ENCODE data around the gene CDK5.

The CDK5 gene

DNA sequence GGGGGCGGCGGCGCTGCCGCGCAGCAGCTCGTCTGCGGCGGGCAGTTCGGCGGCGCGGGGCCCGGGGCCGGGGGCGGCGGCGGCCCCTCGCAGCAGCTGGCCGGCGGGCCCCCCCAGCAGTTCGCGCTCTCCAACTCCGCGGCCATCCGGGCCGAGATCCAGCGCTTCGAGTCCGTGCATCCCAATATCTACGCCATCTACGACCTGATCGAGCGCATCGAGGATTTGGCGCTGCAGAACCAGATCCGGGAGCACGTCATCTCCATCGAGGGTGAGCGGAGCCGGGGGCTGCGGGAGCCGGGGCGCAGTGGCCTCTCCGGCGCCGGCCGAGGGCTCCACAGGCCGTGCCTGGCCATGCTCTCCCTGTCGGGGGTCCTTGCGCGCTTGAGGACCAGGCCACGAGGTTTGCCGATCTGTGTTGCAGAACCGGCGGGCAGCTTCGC is 29.1 kb upstream of the CDK5 start:
- no peak for DNase-seq (ENCODE audit: low read depth)

DNA sequence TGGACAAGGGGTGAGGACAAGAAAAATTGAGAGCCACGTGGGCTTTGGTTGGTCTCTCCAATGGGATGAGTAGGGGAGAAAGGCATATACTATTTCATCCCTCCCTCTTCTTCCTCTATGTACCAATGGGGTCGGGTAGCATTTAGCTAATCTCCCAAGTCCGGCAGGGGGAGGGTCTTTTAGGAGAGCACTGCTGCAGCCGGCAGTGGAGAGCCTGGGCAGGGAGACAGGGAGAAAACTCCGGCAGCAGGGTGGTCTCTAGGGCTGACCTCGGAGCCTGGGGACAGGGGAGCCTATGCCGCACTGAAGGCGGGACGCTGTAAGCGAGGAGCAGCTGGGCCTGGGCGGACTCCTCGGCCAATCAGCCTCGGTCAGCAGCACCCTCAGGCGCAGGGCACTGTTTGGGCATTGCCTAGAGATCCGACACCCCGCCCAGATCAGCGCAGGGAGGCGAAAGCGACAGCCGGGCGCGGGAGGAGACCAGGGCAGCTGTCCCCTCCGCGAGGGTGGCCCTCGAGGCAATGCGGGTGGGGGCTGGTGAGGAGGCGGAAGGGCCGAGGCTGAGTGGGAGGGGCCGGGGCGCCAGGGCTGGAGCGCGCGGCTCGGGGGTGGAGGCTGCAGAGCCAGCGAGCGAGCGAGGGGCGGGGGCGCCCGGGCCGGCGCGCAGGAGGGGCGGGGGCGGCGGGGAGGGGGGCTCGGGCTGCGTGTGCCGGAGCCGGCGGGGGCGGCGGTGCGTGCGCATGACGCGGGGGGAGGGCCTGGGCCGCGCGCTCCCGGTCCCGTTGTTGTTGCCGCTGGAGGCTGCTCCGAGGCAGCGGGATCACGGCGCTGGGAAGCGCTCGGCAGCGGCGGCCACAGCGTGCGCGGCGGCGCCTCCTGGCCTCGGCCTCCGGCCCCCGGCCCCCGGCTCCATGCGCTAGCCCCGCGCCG is 28.3 kb upstream of the CDK5 start, which contains the start of gene AGAP3:
AGAP3 (plus strand) TSS at position 785 of the 930 bp plus-strand sequence. CDS start 267 bp downstream, outside the sequence.
- DNase-seq (ENCODE audit: low read depth), result no peak

DNA sequence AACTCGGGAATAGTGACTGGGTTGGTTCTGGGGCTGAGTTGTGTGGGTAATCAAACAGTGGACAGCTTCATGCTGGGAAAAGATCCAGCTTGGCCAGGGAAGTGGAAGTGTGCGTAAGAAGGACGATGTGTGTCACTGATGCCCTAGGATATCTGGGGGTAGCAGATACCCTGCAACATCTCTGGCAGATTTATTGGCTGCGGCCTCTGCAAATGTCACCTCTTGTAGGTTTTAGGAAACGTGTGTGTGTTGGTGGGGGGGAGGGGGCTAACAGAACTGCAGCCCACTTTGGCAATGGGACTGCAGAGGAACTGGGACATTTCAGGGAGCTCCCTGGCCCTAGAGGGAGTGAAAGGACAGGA is 27.6 kb upstream of the CDK5 start:
- no peak for DNase-seq (ENCODE audit: low read depth)

DNA sequence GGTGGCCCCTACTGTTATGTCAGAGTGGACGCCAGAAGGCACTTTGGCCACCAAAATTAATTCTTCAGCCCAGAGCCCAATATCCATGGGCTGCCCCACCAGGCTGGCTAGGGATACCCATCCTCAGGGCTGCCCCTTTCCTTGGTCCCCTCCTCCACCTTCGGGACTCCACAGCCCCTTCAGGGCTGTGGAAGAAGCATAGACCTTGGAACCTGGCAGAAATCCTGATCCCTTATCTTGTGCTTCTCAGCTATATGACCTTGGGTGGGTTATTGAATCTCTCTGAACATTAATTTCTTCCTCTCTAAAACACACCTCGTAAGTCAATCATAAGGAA is 26.1 kb upstream of the CDK5 start:
- DNase-seq (ENCODE audit: low read depth), result no peak

DNA sequence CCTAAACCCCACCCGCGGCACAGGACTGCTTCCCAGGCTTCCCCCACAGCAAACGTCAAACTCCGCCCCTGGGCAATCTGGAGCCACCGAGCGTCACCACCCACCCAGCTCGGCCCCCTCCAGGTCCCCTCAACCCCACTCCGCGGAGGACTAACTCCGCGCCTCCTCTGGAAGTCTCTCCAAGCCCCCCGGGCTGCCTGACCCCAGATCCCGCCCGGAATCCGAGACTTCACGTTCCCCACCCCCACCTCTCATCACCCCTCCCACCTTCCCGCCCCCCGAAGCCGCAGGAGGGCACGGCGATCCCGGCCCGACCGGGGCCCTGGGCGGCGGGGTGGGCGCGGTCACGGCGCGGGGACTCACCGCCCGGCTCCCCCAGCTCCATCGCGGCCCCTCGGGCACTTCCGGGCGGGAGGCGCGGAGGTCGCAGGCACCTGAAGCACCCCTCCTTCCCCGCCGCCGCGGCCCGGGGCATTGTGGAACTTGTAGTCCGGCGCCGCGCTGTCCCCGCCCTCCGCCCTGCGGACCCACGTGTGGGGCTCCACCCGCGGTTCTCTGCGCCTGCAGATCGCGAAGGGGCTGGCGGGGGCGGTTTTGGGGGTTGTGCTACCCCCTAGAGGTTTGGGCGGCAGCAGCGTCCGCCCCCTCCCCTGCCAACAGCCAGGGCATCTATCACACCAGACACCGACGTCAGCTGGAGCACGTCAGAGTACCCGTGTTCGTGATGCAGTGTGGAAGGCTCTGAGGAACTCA is 25.6 kb upstream of the CDK5 start, which contains the start of gene TMUB1:
TMUB1 (minus strand) TSS at position 423 of the 753 bp plus-strand sequence. CDS start 930 bp downstream, outside the sequence.
- peak; percentile 80 for DNase-seq (ENCODE audit: low read depth)

DNA sequence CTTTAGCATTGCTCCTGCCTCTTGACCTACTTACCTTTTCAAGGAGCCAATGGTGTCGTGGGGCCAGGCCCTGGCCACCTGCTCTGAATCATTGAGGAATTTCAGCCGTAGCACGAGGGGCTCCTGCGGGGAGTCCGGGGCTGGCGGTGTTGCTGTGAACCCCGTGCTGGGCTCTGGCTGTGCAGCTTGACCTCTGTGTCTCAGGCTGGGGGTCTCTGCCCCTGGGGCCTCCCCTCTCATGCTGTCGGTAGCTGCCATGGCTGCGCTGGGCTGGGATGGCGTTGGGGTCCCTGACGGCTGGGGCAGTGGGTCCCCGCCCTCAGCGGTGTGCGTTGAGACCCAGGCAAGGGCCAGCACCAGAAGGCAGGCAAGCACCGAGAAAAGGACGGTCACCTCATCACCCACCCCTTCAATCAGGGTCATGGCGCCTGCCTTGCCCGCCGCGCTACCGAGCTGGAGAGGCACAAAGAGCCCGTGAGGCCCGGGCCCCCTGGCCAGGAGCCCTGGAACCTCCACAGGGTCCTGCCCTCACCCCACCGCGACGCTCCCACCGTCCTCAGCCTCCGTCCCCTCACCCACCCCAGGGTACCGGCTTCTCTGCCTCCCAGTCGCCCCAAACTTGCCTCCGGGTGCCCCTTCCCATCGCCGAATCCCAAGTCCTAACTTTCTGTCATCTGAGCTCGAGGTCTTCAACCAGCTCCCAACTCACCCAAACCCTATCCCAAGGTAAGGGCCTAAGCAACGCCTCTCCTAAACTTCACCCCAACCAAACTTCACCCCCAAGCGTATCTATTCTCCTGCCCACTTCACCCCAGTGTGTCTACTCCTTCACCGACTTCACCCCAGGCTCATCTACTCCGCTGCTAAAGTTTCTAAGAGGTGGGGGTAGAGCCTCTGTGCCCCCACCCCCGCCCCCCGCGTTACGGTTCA is 24.7 kb upstream of the CDK5 start:
- no peak for DNase-seq (ENCODE audit: low read depth)

DNA sequence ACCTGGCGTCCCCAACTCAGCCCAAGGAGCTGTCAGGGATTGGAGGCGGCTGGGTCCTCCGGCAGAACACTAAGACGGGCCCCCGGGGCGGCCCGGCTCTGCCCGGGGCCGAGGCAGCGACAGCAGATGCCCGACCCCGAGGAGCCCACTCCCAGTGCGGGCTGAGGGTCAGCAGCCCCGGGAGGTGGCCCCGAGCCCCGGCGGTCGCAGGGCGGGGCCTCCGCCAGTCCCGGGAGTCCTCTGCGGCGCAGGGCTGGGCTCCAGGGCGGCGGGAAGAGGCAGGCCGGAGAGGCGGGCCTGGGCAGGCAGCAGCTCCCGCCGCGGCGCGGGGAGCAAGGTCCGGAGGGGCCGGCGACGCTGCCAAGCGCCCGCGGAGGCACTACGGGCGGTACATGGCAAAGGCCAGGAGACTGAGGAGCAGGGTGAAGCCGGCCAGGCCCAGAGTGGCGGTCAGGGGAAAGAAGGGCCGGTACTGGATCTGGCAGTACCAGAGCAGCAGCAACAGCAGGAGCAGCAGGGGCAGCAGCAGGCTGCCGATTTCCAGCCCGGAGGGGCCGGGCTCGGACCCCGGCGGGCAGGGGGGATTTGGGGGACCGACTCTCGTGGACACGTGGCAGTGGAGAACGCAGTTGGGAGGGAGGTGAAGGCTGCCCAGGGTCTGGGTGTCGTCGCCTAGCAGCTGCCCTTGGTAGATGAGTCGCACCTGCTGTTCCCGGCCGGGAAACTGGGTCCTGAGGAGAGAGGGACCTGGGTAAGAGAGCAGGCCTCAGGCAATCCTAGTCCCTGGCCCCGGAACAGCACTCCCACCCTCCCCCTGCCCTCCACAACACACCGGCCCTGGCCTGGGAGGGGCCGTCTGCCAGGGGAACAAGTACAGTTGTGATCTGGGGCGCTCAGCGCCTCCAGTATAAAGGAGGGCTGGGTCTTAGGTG is 23.7 kb upstream of the CDK5 start:
- no peak for DNase-seq (ENCODE audit: low read depth)

DNA sequence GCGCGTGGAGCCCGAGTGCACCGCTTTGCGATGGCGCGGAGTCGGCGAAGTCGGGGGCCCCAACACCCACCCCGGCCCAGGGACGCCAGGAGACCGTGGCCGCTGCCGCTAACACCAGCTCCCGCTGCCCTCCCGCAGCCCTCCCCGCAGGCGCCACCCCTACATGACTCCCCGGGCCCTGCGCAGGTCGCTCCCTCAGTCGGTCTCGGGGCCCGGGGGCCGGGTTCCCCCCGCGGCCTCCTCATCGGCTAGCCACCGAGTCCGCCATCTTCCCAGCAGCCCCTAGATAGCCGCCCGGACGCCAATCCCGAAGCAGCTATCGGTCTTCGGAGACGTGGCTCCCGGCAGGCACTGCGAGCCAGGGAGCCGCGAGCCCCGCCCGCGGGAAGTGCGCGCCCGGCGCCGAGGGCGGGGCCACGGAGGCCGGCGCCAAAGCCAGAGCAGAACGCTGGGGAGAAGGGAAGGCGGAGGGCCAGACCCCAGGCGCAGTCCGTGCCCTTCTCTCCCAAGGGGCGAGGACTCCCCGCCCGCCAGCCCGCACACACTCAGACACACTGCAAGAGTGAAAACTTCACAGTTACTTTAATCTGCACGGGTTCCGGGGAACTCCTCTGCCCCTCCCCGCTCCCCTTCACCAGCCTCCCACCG is 22.9 kb upstream of the CDK5 start, which contains the start of gene FASTK:
FASTK (minus strand) TSS at position 288 of the 648 bp plus-strand sequence; CDS start at position 245, 43 bp downstream.
- DNase-seq (ENCODE audit: low read depth), result peak; percentile 80

DNA sequence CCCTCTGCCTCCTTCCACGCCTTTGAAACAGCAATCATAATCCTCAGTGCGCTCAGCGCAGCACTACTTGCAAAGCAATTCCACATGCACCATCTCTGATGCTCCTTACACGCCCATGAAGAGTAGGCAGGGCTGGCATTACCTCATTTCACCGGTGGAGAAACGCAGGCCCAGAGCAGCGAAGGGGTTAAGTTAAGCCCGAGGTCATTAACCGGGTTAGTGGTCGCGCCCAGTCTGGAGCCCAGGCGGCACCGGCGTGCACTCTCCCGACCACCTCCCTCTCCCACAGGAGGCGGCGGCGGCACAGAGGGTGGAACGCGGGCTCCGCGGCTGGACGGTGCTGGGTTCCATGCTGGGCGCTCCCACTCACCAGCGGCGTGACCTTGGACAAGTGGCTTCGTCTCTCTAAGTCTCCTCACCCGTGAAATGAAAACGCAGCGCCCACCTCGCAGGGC is 22.4 kb upstream of the CDK5 start:
- no peak for DNase-seq (ENCODE audit: low read depth)

DNA sequence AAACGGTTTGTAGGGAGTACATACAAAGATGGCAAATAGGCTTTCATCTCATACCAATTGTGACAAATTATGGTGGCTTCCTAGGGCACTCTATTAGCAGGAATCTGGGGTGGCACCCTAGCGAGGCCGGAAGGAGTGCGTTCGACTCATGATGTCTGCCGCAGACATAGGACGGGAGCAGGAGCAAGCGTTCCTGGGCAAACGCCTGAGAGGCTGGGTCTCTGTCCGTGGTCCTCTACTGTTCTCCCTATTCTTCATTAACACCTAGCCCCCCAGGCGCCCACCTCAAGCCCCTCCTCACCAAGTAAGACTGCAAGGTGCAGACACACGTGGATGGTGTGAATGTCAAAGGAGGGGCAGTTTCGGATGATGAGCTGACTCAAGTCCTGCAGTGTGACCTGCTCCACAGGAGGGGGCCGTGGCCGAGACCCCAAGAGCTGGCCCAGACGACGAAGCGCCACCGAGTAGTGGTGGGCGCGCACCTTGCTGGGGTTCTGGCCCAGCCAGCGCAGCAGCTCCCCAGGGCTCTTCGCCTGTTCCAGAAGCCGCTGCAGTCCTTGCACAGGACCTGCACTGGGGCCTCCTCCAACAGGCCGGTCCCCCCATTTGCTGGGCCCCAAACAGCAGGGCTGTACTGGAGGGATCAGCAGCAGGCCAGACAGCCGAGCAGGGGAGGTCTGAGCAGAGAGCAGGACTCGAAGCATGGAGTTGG is 21.7 kb upstream of the CDK5 start:
- DNase-seq (ENCODE audit: low read depth), result no peak

DNA sequence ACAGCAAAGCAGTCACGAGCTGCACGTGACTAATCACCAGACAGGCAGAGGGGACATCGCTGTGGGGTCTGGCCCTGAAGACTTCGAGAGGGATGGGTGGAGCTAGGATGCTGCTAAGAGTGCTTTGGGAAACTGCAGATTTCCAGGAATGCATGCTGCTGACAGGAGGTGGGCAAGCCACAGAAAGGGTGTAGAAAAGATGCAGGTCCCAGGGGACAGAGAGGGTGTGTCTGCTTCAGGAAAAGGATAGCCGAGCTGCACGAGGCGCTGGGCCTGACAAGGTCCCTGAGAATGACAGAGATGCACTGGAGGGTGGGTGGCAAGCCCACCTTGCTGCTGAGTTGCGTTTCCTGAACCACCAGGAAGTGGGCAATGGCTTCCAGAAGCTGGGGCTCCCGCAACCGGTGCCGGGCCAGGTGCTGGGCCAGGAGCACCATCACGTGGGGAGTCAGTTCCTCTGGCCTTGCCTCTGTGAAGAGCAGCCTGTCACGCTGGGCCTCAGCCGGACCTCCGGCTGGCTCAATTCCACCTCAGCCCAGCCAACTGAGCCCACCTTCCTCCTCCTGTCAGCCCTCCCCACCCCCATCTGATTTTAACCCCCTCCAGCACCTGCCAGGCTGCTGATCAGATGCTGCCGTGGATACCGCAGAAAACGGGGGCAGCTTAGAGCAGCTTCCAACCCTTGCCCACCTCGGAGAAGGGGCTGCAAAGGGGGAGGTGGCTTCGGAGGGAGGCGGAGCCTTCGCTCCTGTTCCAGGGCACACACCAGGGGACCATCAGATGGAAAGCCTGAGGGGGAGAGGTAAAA is 20.7 kb upstream of the CDK5 start:
- no peak for DNase-seq (ENCODE audit: low read depth)

DNA sequence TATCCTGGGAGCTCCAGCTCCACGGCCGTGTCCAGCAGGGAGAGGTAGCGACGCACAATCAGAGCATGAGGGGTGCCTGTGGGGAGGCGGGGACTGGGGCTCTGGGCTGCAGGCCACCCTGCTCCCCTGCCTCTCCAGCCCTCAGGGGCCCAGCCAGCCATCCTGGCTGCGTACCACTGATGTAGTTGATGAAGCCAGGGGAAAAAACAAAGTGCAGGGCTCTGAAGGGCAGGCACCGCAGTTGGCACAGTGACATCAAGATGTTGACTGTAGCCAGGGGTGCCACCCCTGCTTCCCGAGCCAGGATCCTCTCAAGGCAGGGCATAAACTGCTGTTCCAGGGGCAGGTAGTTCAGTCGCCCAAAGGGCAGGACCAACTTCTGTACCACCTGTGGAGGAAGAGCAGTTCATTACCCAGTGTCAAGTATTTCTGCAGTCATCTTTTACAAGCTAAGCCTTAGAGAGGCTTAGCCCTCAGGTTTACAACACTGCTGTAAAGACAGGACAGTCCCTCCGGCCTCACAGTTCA is 20.1 kb upstream of the CDK5 start:
- DNase-seq (ENCODE audit: low read depth), result no peak

DNA sequence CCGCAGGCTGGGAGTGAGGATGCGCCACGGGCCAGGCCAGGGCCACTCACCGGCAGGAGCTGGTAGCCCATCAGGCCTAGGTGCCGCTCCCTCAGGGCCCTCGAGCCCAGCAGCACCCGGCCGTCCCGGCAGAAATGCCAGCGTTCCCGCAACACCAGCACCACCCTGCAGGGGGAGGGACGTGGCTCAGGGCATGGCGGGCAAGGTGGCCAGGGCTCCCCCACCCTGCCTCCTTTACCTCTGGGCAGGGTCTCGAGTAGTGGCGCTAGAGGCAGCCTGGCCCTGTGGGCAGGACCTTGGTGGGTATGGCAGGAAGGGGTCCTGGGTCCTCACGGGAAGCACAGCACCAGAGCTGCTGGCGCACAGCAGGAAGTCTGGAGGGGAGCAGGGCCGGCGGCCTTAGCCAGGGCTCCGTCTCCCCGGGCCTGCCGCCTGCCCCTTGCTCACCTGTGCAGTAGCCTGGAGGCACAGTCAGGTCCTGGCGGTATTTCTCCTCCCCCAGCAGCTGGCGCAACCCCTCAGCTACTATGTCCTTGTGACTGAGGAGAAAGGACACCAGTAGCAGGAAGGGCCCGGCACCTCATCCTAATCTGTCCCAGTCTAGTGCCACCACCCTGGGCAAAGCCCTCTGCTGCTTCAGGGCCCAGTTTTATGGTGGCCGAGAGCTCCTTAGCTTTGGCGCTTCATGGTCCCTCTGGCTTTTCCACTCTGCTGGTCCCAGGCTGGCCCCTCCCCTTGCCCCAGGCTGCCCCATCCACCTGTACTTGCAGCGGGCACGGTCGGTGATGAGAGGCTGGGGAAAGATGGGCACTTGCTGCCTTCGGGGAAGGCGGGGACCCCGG is 19.4 kb upstream of the CDK5 start:
- DNase-seq (ENCODE audit: low read depth), result no peak

DNA sequence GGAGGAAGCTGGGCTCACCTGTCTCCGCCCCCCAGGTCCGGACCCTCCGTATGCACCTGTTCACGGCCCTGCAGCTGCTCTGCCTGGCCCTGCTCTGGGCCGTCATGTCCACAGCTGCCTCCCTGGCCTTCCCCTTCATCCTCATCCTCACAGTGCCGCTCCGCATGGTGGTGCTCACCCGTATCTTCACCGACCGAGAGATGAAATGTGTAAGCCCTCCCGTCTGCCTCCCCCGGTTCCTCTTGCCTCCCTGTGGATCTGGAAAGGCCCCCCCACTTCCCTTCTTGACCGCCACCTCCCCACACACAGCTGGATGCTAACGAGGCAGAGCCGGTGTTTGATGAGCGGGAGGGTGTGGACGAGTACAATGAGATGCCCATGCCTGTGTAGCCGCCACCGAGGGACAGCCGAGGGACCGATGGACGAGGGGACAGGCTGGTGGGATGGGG is 18.3 kb upstream of the CDK5 start:
- DNase-seq (ENCODE audit: low read depth), result no peak

DNA sequence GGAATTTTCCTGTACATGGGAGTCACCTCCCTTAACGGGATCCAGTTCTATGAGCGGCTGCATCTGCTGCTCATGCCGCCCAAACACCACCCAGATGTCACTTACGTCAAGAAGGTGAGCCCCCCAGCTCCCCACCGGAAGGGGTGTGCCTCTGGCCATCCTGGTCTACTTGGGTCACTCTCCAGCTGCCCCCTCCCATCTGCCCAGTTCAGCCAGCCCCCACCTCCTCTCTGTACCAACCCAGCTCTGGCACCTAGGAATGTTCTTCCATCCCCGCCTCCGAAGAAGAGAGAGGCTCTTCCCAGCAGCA is 17.9 kb upstream of the CDK5 start:
- no peak for DNase-seq (ENCODE audit: low read depth)

DNA sequence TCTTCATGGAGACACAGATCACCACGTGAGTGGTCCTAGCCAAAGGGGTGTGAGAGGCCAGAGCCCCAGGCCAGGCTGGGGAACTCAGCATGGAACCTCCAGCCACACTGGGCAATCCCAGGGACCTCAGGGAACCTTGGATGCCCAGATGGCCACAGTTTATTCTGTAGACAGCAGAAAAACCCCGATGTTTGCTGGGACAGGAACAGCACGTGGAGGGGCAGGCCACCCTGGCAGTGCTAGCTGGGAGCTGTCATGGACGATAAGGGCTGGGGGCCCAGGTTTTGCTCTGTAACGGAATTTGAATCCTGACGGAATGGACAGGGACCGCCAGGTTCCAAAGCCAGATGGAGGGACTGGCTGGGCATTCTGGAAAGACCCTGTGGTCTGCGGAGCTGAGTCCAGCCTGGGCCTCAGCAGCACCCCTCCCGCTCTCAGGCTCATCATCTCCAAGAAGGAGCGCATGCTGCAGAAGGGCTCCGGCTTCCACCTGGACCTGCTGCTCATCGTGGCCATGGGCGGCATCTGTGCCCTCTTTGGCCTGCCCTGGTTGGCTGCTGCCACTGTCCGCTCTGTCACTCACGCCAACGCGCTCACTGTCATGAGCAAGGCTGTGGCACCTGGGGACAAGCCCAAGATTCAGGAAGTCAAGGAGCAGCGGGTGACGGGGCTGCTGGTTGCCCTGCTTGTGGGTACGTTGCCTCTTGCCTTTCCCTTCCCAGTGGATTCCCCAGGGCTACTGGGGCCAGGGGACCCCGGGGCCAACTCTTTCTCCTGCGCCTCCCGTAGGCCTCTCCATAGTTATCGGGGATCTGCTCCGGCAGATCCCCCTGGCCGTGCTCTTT is 17.3 kb upstream of the CDK5 start:
- no peak for DNase-seq (ENCODE audit: low read depth)

DNA sequence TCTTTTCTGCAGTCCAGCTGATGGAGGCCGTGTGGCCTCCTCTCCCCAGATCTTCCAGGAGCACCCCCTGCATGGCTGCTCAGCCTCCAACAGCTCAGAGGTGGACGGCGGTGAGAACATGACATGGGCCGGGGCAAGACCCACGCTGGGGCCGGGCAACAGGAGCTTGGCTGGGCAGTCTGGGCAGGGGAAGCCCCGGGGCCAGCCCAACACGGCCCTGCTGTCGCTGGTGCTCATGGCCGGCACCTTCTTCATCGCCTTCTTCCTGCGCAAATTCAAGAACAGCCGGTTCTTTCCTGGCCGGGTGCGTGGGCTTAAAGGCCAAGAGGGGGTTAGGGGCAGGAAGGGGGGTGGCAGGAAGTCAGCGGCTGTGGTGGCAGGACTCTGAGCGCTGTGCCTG is 16.3 kb upstream of the CDK5 start:
- DNase-seq (ENCODE audit: low read depth), result no peak

All from stimulated activated CD8-positive, alpha-beta memory T cell treated with anti-CD3 and anti-CD28 coated beads, Interleukin-4, amount 100 ng/mL, for 24 hours (primary cell).